GM19467 (cell line): ENCODE results near the gene TBC1D9.
A peak's percentile ranks its signal among the peaks of the same experiment; 100 is the strongest.

Source experiments
- ATAC-seq: cut with Tn5 transposase; IDR thresholded peaks from one replicate; pipeline ENCODE4 v1.9.1; 2021; ENCODE audit warnings: mild to moderate bottlenecking, moderate library complexity; ENCODE audit not compliant: unreplicated experiment

Gene TBC1D9

DNA sequence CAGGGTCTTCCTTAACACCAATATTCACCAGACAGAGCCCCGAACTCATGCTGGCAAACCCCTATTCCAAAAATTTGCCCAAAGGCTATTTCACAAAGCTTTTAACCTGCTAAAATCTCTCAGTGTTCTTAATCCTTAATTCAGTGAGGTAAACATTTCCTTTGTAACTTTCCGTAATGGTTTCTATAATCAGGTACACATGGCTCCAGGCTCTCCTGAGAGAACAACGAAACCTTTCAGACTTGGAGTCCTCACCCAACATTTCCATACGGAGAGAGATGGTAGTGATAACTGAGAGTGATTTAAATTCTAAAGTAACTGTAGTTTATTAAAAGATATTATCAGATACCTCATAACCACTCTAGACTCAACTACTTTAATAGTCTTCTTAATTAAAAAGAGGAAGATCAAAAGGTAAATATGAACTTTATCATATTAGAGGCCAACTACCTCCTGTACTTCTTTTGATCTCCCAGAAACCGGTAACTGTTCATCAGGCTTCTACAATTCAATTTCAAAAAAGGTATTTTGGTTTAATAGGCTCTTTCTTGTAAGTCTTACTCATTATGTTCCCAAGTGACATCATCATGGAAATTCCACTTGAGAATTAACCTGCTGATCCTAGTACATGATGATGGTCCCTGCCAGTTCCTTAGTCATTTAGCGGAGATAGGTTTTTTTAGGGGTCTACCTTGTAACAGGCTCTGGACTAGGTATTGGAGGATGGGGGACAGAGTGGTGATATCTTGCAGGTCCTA, 96.1 kb downstream of the TBC1D9 start:
- ATAC-seq: no peak

DNA sequence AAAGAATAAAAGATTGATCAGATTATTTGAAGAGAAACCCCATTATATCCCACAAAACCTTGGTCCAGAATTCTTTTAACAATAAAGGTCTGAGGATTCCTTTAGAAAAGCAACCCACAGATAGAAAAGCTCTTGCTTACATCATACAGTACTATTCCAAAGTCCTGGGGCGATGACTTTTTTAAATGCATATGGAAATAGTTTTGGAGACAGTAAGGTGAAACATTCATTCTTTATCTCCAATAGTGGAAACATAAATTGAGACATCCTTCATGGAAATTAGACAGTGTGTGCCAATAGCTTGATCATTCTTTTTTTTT, 101.7 kb downstream of the TBC1D9 start:
- ATAC-seq: no peak

DNA sequence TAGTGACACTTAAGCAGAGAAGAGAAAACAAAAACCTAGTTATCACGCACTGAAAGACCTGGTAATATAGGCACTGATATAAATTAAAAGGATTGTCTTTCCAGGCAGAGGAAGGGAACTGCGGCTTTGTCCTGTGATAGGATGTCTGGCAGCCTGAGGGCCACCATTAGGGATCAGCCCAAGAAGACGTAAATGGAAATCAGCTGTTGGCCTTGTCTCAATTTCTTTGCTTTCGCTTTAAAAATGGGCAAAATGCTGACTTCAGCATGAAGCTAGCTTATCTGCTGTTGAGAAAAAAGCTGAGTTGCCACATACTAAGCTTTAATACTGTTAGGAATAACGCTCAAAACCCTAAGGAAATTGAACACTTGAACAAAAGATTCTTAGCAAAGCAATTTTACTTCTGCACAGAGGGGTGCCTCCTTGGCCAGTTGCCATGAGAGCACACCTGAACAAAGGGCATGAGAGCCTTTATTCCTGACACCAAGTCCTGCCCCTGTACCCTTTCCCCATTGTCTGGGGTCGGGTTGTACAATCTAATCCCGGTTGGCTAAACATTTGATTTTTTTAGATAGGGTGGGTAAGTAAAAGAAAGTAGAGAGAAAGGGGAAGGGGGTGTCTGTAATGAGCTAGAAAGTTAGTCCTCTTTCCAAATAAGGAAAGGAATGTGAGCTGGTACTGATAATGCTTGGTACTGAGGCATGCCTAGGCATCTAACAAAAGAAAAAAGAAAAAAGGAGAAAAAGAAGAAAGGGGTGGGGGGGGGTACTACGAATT, 102.3 kb downstream of the TBC1D9 start:
- no peak for ATAC-seq

DNA sequence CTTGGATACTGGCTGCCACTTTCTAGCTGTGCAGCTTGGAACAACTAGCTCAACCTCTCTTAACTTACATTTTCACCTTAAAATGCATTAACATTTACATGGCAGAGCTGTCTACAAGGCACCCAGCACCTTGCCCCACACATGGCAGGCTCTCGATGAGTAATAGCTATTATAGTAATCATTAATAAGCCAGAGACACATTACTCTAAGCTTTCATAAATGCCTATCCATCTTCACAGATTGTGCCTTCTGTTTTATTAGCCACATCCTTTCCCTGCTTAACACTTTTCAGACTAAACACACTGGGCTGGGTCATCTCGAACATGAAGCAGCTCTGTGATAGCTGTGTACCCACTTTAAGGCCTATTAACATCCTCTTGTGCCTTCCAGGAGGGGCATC, 103.6 kb downstream of the TBC1D9 start:
- no peak for ATAC-seq

DNA sequence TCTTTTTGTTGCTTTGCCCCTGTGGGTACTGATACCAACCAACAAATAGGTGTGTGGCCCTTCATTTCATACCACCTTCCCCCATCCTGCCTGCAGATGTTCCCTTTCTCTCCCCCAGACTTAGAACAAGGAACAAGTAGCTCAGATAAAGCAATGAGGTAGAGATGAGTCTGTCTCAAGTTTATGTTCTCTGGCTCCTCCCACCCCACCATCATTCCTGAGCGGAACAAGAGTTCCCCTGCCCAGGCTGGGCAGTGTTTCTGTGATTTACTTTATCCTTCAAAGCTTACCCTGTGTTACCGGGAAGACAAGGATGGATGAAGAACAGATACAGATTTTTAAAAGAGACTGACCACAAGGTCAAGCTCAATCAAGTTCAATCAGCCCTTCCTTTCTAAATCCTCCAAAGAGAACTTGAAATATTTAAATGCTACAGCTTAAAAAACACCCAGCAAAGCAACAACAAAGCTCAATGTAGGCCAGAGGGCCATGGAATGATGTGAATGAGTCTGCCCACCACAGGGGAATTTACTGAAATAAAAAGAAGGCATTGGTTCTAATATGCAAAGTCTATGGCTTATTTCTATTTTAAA, 107.4 kb downstream of the TBC1D9 start:
- ATAC-seq: no peak

DNA sequence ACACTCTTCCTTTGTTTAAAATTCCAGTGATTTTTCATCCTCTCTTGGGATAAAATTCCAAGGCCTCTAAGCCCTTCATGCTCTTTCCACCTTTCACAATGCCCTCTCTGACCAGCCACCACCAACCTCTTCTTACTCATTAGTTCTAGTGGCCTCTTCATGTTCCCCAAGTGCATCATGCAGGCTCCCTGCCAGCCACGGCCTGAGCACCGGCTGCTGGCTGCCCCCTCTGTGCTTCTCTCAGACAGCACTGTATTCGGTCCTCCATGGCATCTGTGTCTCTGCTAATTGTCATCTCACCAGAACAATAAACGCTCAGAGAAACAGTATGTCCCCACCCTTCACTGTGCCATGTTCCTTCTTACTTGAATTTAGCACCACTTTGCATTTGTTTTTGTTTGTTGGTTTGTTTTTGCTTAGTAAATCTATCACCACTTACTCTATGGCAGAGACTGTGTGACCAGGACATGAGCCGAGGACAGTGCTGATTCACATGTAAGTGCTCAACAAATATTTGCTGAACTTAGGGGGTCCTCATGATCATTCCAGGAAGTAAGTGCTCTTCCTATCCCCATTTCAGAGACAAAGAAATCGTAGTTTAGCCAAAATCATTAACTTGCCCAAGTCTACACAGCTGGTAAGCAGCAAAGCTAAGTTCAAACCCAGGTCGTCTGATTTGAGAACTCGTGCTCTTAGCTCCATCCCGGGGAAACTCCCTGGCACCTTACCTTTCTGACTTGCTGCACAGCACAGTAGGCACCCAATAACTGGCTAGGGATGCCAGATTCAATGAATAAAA, 110.4 kb downstream of the TBC1D9 start:
- ATAC-seq: no peak

DNA sequence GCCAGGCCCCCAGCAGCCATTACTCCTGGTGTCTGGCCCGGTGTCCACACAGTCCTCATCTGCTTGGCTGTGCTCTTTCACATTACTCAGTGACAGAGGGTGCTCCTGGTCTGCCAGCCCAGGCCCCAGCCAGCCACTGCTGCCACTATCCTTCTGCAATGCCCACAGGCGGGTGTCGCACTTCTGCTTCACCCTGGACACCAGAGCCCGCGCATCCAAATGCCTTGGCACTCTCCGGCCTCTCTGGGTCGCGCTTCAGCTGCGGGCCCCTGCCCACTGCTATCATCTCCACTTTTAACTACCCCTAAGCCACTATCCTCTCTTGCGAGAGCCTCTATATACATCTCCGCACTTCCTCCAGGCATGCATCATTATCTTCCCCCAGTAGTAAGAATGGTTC, 111.0 kb downstream of the TBC1D9 start:
- ATAC-seq: no peak

DNA sequence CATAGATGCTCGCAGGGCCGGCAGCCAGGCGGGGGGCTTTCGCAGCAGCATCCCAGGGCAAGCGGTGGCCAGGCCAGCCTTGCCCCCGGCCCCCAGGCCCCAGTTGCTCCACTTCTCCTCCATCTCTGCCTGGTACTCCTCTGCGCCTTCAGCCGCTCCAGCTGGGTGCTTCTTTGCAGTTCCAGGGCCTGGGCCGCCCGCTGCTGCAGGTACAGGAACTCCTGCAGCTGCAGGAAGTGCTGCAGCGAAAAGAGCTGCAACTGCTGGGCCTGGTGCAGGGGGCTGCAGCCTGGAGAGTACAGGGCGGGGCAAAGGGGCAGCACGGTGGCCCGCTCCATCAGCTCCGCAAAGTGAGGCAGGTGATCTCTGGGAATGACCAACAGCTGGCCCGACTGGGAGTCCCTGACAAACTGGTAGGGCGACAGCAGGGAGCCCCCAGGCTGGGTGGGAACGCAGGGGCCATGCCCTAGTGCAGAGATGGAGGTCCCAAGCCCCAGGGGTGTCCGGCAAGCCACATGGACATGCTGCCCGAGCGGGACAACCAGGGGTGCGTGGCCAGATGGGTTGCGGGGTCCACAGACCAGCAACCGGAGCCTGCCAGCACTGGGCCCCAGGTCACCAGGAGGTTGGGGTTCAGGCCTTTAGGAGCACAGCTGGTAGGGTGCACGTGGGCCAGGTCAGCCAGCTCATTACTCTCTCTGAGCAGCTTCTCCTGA, 111.6 kb downstream of the TBC1D9 start:
- no peak for ATAC-seq

DNA sequence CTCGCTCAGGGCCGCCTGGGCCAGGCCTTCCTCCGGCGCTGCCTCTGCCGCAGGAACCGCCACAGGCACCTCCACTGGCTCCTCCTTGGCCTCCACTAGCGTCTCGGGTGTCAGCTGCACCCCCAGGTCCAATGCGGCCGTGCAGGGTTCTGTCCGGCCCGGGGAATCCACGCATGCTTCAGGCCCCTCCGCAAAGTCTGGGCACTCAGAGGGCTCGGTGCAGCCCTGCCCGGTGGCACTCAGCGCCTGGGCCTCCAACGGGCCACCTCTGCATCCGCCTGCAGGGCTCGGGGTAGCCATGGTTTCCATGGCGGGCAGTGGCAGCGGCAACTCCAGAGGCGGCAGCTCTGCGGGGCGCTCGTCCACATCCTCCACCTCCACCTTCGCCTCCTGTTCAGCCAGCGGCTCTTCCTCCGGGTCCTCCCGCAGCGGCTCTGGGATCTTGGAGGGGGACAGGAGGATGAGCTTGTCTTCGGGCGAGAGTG, 112.6 kb downstream of the TBC1D9 start:
- ATAC-seq: no peak

DNA sequence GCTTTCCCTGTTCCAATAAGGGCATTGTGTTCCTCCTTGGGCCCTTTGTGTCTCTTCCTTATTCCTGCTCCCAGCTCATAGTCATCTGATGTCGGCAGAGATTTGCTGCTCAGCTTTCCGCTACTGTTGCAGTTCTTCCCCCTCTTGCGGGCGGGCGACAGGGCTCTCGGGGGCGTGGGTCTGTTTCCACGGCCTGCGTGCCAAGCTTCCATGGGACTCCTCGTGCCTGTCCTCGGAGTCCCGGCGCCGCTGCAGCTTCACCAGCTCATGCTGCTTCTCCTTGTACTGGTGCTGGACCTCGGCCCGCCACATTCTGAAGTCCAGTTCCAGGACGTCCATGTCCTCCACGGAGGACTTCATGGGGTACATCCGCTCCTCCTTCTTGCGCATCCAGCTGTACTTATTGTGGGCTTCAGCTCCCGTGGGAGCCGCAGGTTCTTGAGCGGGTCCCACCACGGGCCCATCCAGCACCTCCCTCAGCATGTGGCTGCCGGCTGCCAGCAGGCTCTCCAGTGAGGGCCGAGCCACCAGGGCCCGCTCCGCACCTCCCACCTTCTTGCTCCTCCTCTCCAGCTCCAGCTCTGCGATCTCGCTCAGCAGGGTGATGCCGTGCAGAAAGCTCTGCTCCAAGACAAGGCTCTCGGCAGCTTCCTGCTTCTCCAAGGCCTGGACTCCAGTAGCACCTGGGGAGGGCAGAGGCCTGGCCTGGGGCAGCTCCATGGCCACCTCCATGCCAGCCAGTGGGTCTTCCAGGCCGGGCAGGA, 113.3 kb downstream of the TBC1D9 start:
- ATAC-seq: no peak

DNA sequence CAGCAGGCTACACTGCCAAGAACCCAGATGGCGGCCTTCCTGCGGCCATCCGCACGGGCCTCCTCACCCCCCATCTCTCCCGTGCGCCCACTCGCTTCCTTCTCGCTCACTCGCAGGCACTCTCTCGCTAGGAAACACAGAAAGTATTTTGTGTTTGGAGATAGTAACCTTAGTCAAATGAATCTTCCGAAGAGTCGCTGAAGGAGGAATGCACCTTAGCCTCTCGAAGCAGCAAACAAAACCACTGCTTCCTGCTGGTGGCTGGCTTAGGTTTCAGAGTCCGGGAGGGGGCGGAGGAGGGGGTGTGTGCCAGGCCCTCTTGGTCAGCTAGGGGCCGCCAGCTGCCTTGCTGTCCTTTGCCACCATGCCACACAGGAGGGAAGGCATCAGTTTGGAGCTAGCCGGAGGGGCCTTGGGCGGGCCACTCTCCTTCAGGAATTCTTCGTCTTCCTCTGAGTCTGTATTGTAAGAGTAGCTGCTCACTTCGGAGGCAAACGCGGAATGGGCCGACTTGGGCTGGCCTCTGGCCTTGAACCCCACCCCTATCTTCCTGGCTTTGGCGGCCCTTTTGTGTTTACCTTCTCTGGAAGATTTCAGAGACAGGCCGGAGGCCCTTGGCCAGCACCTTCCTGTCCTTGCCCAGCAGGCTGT, 114.3 kb downstream of the TBC1D9 start:
- no peak for ATAC-seq

DNA sequence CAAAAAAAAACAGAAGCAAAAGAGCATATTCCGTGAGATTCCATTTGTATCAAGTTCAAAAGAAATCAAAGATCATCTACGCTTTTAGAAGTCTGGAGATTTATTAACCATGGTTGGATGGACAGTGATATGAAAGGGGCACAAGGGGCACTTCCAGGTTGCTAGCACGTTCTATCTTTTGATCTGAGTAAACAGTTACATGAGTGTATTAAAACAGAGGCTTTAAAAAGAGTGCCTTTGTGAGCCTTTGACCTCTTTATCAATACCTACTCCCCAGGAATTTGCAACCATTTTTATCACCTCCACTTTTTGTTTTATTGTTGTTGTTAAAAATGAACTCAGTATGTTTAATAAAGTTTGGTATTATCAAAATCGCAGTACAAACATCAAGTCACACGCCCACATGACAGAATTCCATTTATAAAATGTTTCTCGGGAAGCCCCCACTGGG, 115.1 kb downstream of the TBC1D9 start:
- no peak for ATAC-seq

DNA sequence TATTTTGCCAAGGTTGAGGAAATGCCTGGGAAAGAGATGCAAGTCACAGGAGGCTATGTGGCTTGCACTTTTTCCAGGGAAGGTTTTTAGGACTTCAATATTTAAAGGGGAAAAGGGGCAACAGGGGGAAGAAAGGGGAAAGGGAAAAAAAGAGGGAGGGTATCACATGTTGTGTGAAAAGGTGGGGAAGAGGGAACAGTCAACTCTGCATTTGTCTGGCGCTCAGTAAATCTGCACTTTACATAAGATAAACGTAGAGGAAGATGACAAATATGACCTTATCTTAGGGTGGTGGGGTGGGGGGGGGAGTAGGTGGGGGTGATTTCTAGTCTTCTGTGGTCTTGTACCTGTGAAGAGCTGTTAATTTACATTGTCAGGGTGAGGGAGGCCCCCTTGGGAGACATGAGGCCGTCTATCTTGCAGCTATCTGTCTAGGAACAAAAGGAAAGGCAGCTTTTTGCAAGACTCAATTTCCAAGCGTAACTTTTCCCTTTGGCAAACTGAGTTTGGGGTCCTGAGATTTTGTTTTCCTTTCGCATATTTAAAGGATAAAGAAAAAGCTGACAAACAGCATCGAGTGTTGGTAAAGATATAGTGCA, 115.9 kb downstream of the TBC1D9 start:
- ATAC-seq: no peak

DNA sequence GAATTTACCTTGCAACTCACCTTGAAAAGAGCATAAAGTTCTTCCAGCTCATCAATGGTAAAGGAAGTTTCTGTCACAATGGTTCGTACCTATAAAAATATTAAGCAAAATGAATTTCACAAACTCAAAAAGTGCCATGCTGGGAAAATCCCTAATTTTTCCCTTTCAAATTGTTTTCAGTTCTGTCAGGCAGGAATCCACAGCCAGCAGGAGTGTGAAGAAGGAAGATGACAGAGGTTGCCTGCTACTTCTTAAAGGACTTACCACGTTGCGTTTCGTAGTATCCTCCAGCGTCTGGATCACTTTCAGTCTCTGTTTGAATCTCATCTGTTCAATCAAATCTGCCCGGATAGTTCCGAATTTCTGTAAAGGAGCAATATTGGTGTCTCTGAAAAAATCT, 117.1 kb downstream of the TBC1D9 start:
- no peak for ATAC-seq

DNA sequence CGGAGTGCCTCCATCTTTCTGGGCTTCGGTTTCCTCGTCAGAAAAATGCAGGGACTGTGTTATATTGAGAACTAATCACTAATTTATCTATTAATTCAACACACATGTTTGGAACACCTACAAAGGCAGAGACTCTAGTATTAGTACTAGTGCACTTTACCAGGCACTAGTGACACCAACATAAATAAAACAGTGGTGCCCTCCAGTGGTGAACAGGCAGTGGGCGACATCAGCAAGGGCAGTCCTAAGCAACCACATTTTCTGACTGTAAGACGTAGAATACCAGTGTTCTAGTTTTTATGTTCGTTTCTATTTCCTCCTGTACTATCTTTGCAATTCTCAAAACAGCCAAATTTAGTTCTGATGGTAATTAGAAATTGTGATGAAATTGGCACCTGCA, 118.3 kb downstream of the TBC1D9 start:
- ATAC-seq: peak; percentile 60

DNA sequence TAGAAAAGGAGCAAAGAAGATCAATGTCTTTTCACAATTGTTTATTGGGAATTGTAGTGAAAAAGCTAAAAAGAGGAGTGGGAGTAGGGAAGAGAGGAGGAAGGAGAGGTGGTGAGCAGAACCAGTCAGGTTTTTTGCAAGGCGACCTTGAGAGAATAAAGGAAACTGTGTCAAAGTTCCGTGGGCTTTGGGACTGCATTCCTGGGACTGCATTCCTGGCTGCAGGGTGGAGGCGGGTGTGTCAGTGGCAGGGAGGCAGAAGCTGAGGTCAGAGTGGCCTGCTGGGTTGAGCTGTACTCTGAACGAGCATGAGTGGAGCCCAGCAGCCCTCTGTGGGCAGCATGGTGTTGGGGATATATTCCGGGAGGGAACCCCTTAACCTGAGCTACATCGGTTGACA, 120.6 kb downstream of the TBC1D9 start:
- no peak for ATAC-seq

DNA sequence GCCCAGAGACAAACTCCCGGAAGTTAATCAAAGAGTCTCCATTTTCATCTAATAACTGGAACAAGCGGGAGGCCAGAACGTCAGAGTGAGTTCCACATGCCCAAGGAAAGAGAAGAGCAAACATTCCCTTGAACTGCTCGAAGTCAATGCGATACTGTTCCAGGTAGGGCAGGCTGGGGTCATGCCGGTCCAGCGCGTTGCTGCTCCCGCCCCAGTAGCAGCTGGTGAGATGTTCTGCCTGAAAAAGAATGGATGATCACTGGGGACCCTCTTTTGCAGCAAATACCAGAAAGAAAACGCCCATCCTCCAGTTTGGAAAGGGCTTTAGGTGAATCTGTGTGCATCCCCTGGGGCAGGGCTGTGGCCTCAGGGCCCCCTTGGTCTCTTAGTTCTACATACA, 122.2 kb downstream of the TBC1D9 start:
- ATAC-seq: no peak

DNA sequence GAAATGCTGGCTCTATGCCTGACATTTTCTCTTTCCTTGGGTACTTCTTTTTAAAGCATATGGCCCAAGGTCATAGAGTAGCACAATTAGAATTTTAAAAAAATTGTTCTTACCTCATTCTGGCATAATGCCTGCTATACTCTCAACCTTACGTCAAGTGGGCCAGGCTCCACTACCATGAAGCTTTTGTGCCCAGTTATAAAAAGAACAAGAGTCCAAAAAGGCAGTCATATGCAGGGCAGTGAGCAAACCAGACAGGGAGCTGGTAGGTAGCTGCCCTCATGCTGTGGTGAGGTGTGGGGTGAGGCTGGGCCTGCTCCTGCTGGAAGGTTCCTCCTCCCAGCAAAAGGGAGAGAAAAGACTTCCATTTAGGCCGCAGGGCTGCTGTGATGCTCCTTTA, 123.1 kb downstream of the TBC1D9 start:
- ATAC-seq: no peak

DNA sequence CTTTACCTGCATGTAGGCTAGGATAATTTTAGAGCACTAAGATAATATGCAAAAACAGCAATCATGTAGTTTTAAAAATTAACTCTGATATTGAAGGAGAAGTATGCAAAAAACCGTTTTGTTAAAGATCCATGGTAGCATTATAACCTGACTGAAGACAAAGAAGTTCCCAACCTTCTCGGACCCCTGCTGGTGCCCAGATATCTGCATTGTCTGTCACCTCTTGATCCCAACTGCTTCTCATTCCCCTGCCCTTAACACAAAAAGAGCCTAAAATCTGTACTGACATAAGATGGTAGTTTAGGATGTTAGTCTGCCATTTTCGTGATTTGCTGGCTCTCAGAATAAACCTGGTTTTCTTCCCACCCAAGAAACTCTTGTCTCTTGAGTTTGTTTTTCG, 125.9 kb downstream of the TBC1D9 start:
- no peak for ATAC-seq
